DOHH2 (cell line): ENCODE measurements around the gene ECE1.

Source experiments
- CTCF ChIP-seq: fragments of 200-600 bp; sonication (generic); IDR thresholded peaks from one replicate; pipeline ENCODE4 v1.5.1; 2014; ENCODE audit warnings: antibody characterized with exemption, mild to moderate bottlenecking, low read depth, low read length; ENCODE audit not compliant: poor library complexity, severe bottlenecking
- EZH2phosphoT487 ChIP-seq: fragments of 200-600 bp; sonication (generic); IDR thresholded peaks from 2 replicates; pipeline ENCODE4 v1.6.1; 2017; ENCODE audit warnings: borderline replicate concordance, mild to moderate bottlenecking, antibody characterized with exemption, low read length, moderate library complexity, mixed read lengths

DNA sequence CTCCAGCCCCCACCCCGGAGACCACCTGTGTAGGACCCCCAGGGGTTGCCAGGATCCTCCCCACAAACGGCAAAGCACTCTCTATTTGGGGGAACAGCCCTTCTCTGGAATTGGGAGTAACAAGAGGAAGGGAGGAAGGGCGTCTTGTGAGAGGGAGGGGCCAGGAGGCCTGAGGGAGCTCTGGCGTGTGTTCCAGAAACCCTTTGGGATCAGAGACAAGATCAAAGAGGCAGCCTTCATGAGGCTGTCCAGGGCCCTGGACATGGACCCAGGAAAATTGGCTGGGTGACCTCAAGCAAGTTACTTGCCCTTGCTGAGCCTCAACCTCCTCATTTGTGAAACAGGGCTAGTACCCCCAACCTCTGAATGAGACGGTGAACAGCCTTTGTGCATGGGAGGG is 18.1 kb upstream of the ECE1 start:
- TF ChIP-seq CTCF (no peak), EZH2phosphoT487 (no peak)
